GM13977 (cell line): ENCODE results near the gene RNPEPL1.
"Not testable (repeated sequence)": the region's sequence is repeated elsewhere in the genome, so short reads cannot be mapped to it uniquely, and the experiment has no call there.

ENCODE experiments used
- DNase-seq: peaks from one replicate; pipeline ENCODE4 v3.0.0; 2012; ENCODE audit warnings: low spot score
- CTCF ChIP-seq: IDR thresholded peaks from 2 replicates; pipeline ENCODE4 v1.5.1; 2012; ENCODE audit warnings: mild to moderate bottlenecking, control low read depth; ENCODE audit not compliant: insufficient read depth; ENCODE audit errors: extremely low read depth, missing control alignments
- in situ Hi-C: fragments of 300-500 bp; cut with MboI; formaldehyde crosslinking; loops from one replicate; pipeline ENCODE4 v1.12.0; 2022; ENCODE audit warnings: low sequenced_read_pairs, low pct_unique_long_range_greater_than_20kb, mixed read lengths, inconsistent platforms; ENCODE audit not compliant: unreplicated experiment

RNPEPL1 gene

GRCh38 chr2:240528406-240529040 is 39.8 kb upstream of the RNPEPL1 start:
- in situ Hi-C loops = no loop called here
- DNase-seq = no peak
- no peak for TF ChIP-seq CTCF

GRCh38 chr2:240529344-240529999 is 38.8 kb upstream of the RNPEPL1 start:
- in situ Hi-C loops = no loop called here
- TF ChIP-seq CTCF = no peak
- no peak for DNase-seq

DNA sequence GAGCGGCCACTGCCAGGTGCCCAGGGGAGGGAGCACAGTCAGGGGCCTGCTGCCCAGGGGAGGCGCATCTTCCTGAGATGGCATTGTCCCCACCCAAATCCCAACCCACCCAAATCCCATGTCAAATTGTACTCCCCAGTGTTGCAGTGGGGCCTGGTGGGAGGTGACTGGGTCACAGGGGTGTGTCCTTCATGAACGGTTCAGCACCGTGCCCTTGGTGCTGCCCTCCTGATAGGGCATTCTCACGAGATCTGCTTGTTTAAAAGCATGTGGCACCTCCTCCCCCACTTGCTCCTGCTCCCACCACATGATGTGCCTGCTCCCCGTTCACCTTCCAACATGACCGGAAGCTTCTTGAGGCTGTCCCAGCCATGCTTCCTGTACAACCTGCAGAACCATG is 38.1 kb upstream of the RNPEPL1 start:
- in situ Hi-C loops = no loop called here
- no peak for TF ChIP-seq CTCF

GRCh38 chr2:240531038-240531437 is 37.2 kb upstream of the RNPEPL1 start:
- no peak for DNase-seq
- no peak for TF ChIP-seq CTCF
- in situ Hi-C loops = no loop called here

More for the DNA sequence above, 38.1 kb upstream of the RNPEPL1 start:
- no peak for DNase-seq

- in situ Hi-C loops = no loop called here
- no peak for TF ChIP-seq CTCF
- DNase-seq = no peak
These were observed 36.1 kb upstream of the RNPEPL1 start for GRCh38 chr2:240532031-240532775.

GRCh38 chr2:240538031-240538780 is 30.1 kb upstream of the RNPEPL1 start:
- no peak for TF ChIP-seq CTCF
- in situ Hi-C loops = no loop called here
- no peak for DNase-seq

GRCh38 chr2:240539101-240539500 is 29.2 kb upstream of the RNPEPL1 start:
- DNase-seq, in situ Hi-C loops: not testable (repeated sequence)
